GM23248 (cell line): Measurements from ENCODE around the gene TRIM69. TPM values are rescaled to one million over a fixed set of nuclear protein-coding genes. Genes with fewer than 3 reads are reported as not detected.

ENCODE experiments used
- DNase-seq: peaks from one replicate; pipeline ENCODE4 v3.0.0-alpha.2; 2015
- H2AFZ ChIP-seq: fragments of 200-600 bp; sonication (generic); 2 replicates; pipeline ENCODE4 v1.6.1; 2016; ENCODE audit warnings: antibody characterized with exemption
- H3F3A ChIP-seq: fragments of 200-600 bp; sonication (generic); 2 replicates; pipeline ENCODE4 v1.6.1; 2016; ENCODE audit warnings: mild to moderate bottlenecking, antibody characterized with exemption, mixed run types; ENCODE audit not compliant: insufficient read depth
- H3K27ac ChIP-seq: fragments of 200-600 bp; sonication (generic); 2 replicates; pipeline ENCODE4 v1.5.1; 2016; ENCODE audit warnings: mild to moderate bottlenecking
- H3K27me3 ChIP-seq: fragments of 200-600 bp; sonication (generic); replicated peaks from 2 replicates; pipeline ENCODE4 v1.6.1; 2016; ENCODE audit warnings: mild to moderate bottlenecking; ENCODE audit not compliant: insufficient read depth
- H3K36me3 ChIP-seq: fragments of 200-600 bp; sonication (generic); 2 replicates; pipeline ENCODE4 v1.6.1; 2016; ENCODE audit warnings: low read depth, mild to moderate bottlenecking
- H3K4me1 ChIP-seq: fragments of 200-600 bp; sonication (generic); 2 replicates; pipeline ENCODE4 v1.6.1; 2016; ENCODE audit warnings: mild to moderate bottlenecking; ENCODE audit not compliant: insufficient read depth
- H3K4me2 ChIP-seq: fragments of 200-600 bp; sonication (generic); one replicate; pipeline ENCODE4 v1.6.1; 2016; ENCODE audit warnings: mild to moderate bottlenecking; ENCODE audit not compliant: unreplicated experiment
- H3K4me3 ChIP-seq: fragments of 200-600 bp; sonication (generic); 2 replicates; pipeline ENCODE4 v1.5.1; 2016; ENCODE audit warnings: mild to moderate bottlenecking
- H3K79me2 ChIP-seq: fragments of 200-600 bp; sonication (generic); 2 replicates; pipeline ENCODE4 v1.6.1; 2016; ENCODE audit warnings: mild to moderate bottlenecking; ENCODE audit not compliant: insufficient read depth
- H3K9ac ChIP-seq: fragments of 200-600 bp; sonication (generic); 2 replicates; pipeline ENCODE4 v1.6.1; 2016; ENCODE audit warnings: mild to moderate bottlenecking
- H3K9me2 ChIP-seq: fragments of 200-600 bp; sonication (generic); 2 replicates; pipeline ENCODE4 v1.6.1; 2016; ENCODE audit warnings: mixed run types, mild to moderate bottlenecking, moderate library complexity; ENCODE audit not compliant: insufficient read depth
- H3K9me3 ChIP-seq: fragments of 200-600 bp; sonication (generic); one replicate; pipeline ENCODE4 v1.6.1; 2017; ENCODE audit warnings: low read depth
- H4K20me1 ChIP-seq: fragments of 200-600 bp; sonication (generic); 2 replicates; pipeline ENCODE4 v1.6.0; 2016; ENCODE audit not compliant: insufficient read depth
- EZH2 ChIP-seq: fragments of 200-600 bp; sonication (generic); IDR thresholded peaks from 2 replicates; pipeline ENCODE4 v1.6.1; 2018; ENCODE audit warnings: antibody characterized with exemption, mild to moderate bottlenecking; ENCODE audit not compliant: insufficient read depth, poor library complexity, severe bottlenecking
- EZH2phosphoT487 ChIP-seq: fragments of 200-600 bp; sonication (generic); IDR thresholded peaks from 2 replicates; pipeline ENCODE4 v1.6.1; 2018; ENCODE audit warnings: antibody characterized with exemption, moderate library complexity, mild to moderate bottlenecking, low read depth; ENCODE audit not compliant: insufficient read depth
- WGBS, 2 experiments: methylation state at CpG; one replicate each; pipeline ENCODE4 v1.1.6; 2015 to 2017; ENCODE audit warnings: low lambda C conversion rate in 2 of 2, low coverage in 1 of 2; ENCODE audit errors: missing lambda C conversion rate in 2 of 2; 5-methylcytosine and 5-hydroxymethylcytosine counted together
- in situ Hi-C: fragments of 300-500 bp; cut with MboI; formaldehyde crosslinking; loops from 2 replicates; pipeline ENCODE4 v1.15.0; 2020
- polyA plus RNA-seq: library from polyadenylated mRNA; unstranded; fragments of >200 nt; fragmentation: Nextera tagmentation; extraction: Ambion mirVana; gene quantifications from 2 replicates; pipeline ENCODE4 v1.2.1, GENCODE V29; 2016
- total RNA-seq: library from RNA; depleted of rRNA; stranded (reverse); fragments of >200 nt; shearing (Covaris generic); gene quantifications from 2 replicates; pipeline ENCODE4 v1.2.3, GENCODE V29; 2014

Gene TRIM69
- total and polyA plus RNA-seq, 2 experiments from 2014 or later, result 8.9 to 9.2 TPM

DNA sequence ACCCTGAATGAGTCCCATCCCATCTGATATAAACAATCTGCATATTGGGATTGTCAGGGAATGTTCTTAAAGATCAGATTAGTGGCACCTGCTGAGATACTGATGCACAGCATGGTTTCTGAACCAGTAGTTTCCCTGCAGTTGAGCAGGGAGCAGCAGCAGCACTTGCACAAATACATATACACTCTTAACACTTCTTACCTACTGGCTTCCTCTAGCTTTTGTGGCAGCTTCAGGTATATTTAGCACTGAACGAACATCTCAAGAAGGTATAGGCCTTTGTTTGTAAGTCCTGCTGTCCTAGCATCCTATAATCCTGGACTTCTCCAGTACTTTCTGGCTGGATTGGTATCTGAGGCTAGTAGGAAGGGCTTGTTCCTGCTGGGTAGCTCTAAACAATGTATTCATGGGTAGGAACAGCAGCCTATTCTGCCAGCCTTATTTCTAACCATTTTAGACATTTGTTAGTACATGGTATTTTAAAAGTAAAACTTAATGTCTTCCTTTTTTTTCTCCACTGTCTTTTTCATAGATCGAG, 20.5 kb upstream of the TRIM69 start:
- H3K79me2 ChIP-seq, result peaks cover 44% of the 10 kb centered on the region
- H4K20me1 ChIP-seq, result peaks cover 6% of the 10 kb centered on the region; the same call in 1 of the 2 replicates
- H3K36me3 ChIP-seq, result peaks cover 37% of the 10 kb centered on the region
- H3K27me3 ChIP-seq, result no peaks in the 10 kb centered on the region
- no peak overlapping the region for H3K27ac ChIP-seq
- in situ Hi-C loops, result no loop called here
- no peak overlapping the region for H3K4me3 ChIP-seq
- 68 to 88% methylated on average over 2 of the region's 2 CpGs for WGBS, 2 experiments
- peaks cover 16% of the 10 kb centered on the region for H3K4me1 ChIP-seq
- TF ChIP-seq EZH2 (no peak), EZH2phosphoT487 (no peak)
- H3K4me2 ChIP-seq, result no peak overlapping the region
- no peak for DNase-seq
- no peaks in the 10 kb centered on the region for H3K9me3 ChIP-seq
- H2AFZ ChIP-seq, result no peak overlapping the region
- H3K9me2 ChIP-seq, result no peaks in the 10 kb centered on the region
- no peak overlapping the region for H3K9ac ChIP-seq
- H3F3A ChIP-seq, result peaks cover 45% of the 10 kb centered on the region

DNA sequence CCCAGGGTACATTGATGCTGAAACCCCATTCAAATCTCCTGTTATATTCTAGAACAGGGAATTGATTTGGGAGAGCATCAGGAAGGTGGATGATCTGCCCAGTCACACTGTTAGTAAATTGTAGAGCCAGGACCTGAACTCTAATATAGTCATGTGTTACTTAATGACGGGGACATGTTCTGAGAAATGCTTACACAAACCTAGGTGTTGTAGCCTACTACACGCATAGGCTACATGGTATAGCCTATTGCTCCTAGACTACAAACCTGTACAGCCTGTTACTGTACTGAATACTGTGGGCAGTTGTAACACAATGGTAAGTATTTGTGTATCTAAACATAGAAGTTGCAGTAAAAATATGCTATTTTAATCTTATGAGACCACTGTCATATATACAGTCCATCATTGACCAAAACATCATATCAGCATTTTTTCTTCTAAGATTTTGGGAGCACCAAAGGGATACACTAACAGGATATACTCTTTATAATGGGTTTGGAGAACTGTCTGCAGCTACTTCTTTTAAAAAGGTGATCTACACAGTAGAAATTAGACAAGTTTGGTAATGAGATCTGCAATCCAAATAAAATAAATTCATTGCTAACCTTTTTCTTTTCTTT, 19.2 kb upstream of the TRIM69 start:
- H3K79me2 ChIP-seq, result peaks cover 37% of the 10 kb centered on the region
- H3K27me3 ChIP-seq, result no peaks in the 10 kb centered on the region
- H2AFZ ChIP-seq, result no peak overlapping the region
- TF ChIP-seq EZH2 (no peak), EZH2phosphoT487 (no peak)
- peaks cover 16% of the 10 kb centered on the region for H3K4me1 ChIP-seq
- H3K9me3 ChIP-seq, result no peaks in the 10 kb centered on the region
- H3K4me3 ChIP-seq, result no peak overlapping the region
- no peak for DNase-seq
- H3K36me3 ChIP-seq, result peaks cover 37% of the 10 kb centered on the region
- in situ Hi-C loops, result no loop called here
- H3K9ac ChIP-seq, result no peak overlapping the region
- H3F3A ChIP-seq, result peaks cover 44% of the 10 kb centered on the region
- H4K20me1 ChIP-seq, result peaks cover 6% of the 10 kb centered on the region; the same call in 1 of the 2 replicates
- H3K4me2 ChIP-seq, result no peak overlapping the region
- WGBS, 2 experiments, result 85 to 88% methylated on average over 2 of the region's 2 CpGs
- H3K27ac ChIP-seq, result no peak overlapping the region
- no peaks in the 10 kb centered on the region for H3K9me2 ChIP-seq

DNA sequence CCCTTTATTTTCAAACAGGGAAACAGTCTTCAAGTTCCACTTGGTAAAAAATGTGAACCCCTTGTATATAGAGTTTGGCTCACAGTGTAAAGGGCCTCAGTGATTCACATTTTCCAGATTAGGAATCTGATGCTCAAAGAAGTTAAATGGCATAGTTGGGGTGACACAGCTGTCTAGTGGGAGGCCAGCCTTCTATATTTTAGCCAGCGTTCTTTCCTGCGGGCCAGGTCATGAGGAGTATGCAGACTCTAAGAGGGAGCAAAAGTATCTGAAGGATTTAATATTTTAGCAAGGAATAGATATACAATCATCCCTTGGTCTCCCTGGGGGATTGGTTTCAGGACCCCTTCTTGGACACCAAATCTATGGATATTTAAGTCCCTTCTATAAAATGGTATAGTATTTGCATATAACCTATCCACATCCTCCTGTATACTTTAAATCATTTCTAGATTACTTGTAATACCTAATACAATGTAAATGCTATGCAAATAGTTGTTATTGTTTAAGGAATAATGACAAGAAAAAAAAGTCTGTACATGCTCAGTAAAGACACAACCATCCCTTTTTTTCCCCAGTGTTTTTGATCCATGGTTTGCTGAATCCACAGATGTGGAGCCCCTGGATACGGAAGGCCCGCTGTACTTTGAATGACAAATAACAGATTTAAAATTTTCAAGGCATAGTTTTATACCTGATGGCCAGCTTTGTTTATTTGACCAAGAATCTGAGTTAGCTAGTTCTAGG, 18.0 kb upstream of the TRIM69 start:
- Histone ChIP-seq H2AFZ (no peak overlapping the region), H4K20me1 (peaks cover 6% of the 10 kb centered on the region; the same call in 1 of the 2 replicates), H3K27ac (no peak overlapping the region), H3K9me2 (no peaks in the 10 kb centered on the region), H3K4me2 (no peak overlapping the region), H3K9me3 (no peaks in the 10 kb centered on the region), H3K9ac (no peak overlapping the region), H3K27me3 (no peaks in the 10 kb centered on the region), H3K79me2 (peaks cover 24% of the 10 kb centered on the region), H3F3A (peaks cover 41% of the 10 kb centered on the region), H3K4me1 (peaks cover 10% of the 10 kb centered on the region), H3K4me3 (no peak overlapping the region), H3K36me3 (peaks cover 37% of the 10 kb centered on the region)
- DNase-seq, result no peak
- in situ Hi-C loops, result no loop called here
- 72 to 73% methylated on average over 4 of the region's 4 CpGs for WGBS, 2 experiments
- no peak for TF ChIP-seq EZH2
- no peak for TF ChIP-seq EZH2phosphoT487

DNA sequence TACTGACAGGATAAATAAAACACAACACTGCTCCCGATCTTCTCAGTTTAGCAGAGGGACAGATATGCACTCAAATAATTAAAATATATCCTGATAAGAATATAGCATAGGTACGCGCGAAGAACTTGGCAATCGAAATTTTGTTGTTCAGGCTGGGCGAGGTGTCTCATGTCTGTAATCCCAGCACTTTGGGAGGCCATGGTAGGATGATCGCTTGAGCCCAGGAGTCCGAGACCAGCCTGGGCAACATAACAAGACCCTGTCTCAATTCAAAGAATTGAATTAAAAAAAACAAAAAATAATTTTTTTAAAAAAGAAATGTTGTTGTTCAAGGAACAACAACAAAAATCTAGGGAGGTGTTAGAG, 17.4 kb upstream of the TRIM69 start:
- Histone ChIP-seq H4K20me1 (peaks cover 6% of the 10 kb centered on the region; the same call in 1 of the 2 replicates), H2AFZ (no peak overlapping the region), H3K36me3 (peaks cover 37% of the 10 kb centered on the region), H3K79me2 (peaks cover 19% of the 10 kb centered on the region), H3K4me3 (no peak overlapping the region), H3F3A (peaks cover 40% of the 10 kb centered on the region), H3K4me1 (0 out of 2 replicates have a peak, but pooled peaks cover 5% of the 10 kb centered on the region), H3K9me3 (no peaks in the 10 kb centered on the region), H3K9ac (no peak overlapping the region), H3K9me2 (no peaks in the 10 kb centered on the region), H3K27me3 (no peaks in the 10 kb centered on the region), H3K4me2 (no peak overlapping the region), H3K27ac (no peak overlapping the region)
- TF ChIP-seq EZH2phosphoT487, result no peak
- TF ChIP-seq EZH2, result no peak
- no peak for DNase-seq
- in situ Hi-C loops, result no loop called here
- WGBS, 2 experiments, result 96% methylated on average over 8 of the region's 8 CpGs
